GM12891 (cell line): ENCODE measurements around the gene UBE3B.

Source experiments
- PAX5 ChIP-seq: IDR thresholded peaks from 2 replicates; pipeline ENCODE4 v1.6.1; 2011; ENCODE audit warnings: low read length, moderate library complexity, mild to moderate bottlenecking; ENCODE audit not compliant: insufficient read depth, severe bottlenecking
- POLR2A ChIP-seq: IDR thresholded peaks from 2 replicates; pipeline ENCODE4 v1.6.1; 2011; ENCODE audit warnings: low read depth, low read length, control low read depth
- POLR2AphosphoS5 ChIP-seq: IDR thresholded peaks from 2 replicates; pipeline ENCODE4 v1.6.1; 2011; ENCODE audit warnings: low read depth, low read length, control low read depth
- POU2F2 ChIP-seq: IDR thresholded peaks from 2 replicates; pipeline ENCODE4 v1.6.1; 2011; ENCODE audit warnings: low read depth, mild to moderate bottlenecking, control low read depth, low read length, moderate library complexity
- SPI1 ChIP-seq: IDR thresholded peaks from 2 replicates; pipeline ENCODE4 v1.6.1; 2011; ENCODE audit warnings: low read depth, low read length, control low read depth
- TAF1 ChIP-seq: IDR thresholded peaks from 2 replicates; pipeline ENCODE4 v1.6.1; 2011; ENCODE audit warnings: low read depth, low read length, control low read depth

GRCh38 chr12:109551108-109551507 is 73.7 kb downstream of the UBE3B start:
- TF ChIP-seq PAX5 (no peak), POLR2A (no peak), POLR2AphosphoS5 (no peak), TAF1 (no peak), POU2F2 (no peak), SPI1 (no peak)
